Calu3 (cell line): Measurements from ENCODE around the gene PEX11G. TPM values are rescaled to one million over a fixed set of nuclear protein-coding genes. Genes with fewer than 3 reads are reported as not detected.
A peak's percentile ranks its signal among the peaks of the same experiment; 100 is the strongest.

Experiments used
- BruUV-seq: library from RNA; stranded (reverse); fragments of 400-500 nt; replicated peaks from 2 replicates; lab custom pipeline; 2021; lab: Mats Ljungman, UMichigan
- CTCF ChIA-PET: fragments of 300-600 bp; sonication (Branson Sonifier 250); formaldehyde crosslinking; loops from one replicate; lab custom pipeline; 2022; ENCODE audit warnings: antibody characterized with exemption; lab: Charles Lee
- DNase-seq: peaks from one replicate; pipeline ENCODE4 v3.0.0; 2022
- H3K27ac Mint-ChIP-seq: one replicate; pipeline ENCODE4 v1.8.0; 2022; ENCODE audit warnings: mixed read lengths; ENCODE audit not compliant: unreplicated experiment
- H3K27me3 Mint-ChIP-seq: one replicate; pipeline ENCODE4 v1.8.0; 2022; ENCODE audit warnings: mixed read lengths; ENCODE audit not compliant: unreplicated experiment
- H3K36me3 Mint-ChIP-seq: one replicate; pipeline ENCODE4 v1.8.0; 2022; ENCODE audit warnings: mild to moderate bottlenecking, moderate library complexity, mixed read lengths; ENCODE audit not compliant: insufficient read depth, unreplicated experiment
- H3K4me1 Mint-ChIP-seq: one replicate; pipeline ENCODE4 v1.8.0; 2022; ENCODE audit warnings: mild to moderate bottlenecking, low read depth, mixed read lengths; ENCODE audit not compliant: unreplicated experiment
- H3K4me3 Mint-ChIP-seq: one replicate; pipeline ENCODE4 v1.8.0; 2022; ENCODE audit warnings: mild to moderate bottlenecking, low read depth, moderate library complexity, mixed read lengths; ENCODE audit not compliant: unreplicated experiment
- H3K9me3 Mint-ChIP-seq: one replicate; pipeline ENCODE4 v1.8.0; 2022; ENCODE audit warnings: low read depth, mixed read lengths; ENCODE audit not compliant: unreplicated experiment
- intact Hi-C: fragments of 100-400 bp; cut with micrococcal nuclease; formaldehyde crosslinking; loops from one replicate; pipeline ENCODE4 v1.10.0; 2022; ENCODE audit not compliant: unreplicated experiment
- total RNA-seq: library from RNA; stranded (reverse); gene quantifications from 2 replicates; pipeline ENCODE4 v1.2.3, GENCODE V29; 2022
- TF ChIP-seq, protein P1 (sequence below): fragments of 200-600 bp; IDR thresholded peaks from one replicate; pipeline ENCODE4 v1.8.0; 2022; ENCODE audit warnings: antibody characterized with exemption; ENCODE audit not compliant: unreplicated experiment

The PEX11G gene
- total RNA-seq, 1 experiment from 2014 or later: 1.3 TPM

DNA sequence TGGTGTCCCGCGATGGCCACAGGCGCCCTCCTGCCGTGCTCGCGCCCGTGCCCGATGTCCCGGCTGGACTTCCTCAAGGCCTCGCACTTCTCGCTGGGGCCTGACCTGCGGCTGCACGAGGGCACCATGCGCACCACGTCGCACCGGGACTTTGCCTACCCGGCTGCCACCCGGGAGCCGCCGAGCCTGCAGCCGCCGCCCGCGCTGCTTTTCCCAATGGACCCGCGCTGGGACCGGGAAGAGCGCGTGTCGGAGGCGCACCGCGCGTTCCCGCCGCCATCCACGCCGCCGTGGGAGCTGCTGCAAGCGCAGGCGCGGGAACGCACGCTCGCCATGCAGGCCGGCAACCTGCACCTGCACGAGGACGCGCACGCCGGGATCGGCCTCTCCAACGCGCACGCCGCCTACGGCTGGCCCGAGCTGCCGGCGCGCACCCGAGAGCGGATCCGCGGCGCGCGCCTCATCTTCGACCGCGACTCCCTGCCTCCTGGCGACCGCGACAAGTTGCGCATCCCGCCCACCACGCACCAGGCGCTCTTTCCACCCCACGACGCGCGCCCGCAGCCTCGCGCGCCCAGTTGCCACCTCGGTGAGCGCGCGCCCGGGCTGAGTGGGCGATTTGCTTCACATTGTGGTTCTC, 12.1 kb upstream of the PEX11G start:
- peak; percentile 82 for DNase-seq
- Mint-ChIP-seq H3K9me3 (no peaks in the 10 kb centered on the region), H3K4me1 (no peaks in the 10 kb centered on the region), H3K27me3 (peaks cover 31% of the 10 kb centered on the region), H3K27ac (no peak overlapping the region), H3K4me3 (peak overlapping the region; percentile 61), H3K36me3 (peaks cover 5% of the 10 kb centered on the region)
- CTCF ChIA-PET: no interaction called here
- no TSS peak for BruUV-seq
- intact Hi-C loops: no loop called here
- TF ChIP-seq, protein P1, sequence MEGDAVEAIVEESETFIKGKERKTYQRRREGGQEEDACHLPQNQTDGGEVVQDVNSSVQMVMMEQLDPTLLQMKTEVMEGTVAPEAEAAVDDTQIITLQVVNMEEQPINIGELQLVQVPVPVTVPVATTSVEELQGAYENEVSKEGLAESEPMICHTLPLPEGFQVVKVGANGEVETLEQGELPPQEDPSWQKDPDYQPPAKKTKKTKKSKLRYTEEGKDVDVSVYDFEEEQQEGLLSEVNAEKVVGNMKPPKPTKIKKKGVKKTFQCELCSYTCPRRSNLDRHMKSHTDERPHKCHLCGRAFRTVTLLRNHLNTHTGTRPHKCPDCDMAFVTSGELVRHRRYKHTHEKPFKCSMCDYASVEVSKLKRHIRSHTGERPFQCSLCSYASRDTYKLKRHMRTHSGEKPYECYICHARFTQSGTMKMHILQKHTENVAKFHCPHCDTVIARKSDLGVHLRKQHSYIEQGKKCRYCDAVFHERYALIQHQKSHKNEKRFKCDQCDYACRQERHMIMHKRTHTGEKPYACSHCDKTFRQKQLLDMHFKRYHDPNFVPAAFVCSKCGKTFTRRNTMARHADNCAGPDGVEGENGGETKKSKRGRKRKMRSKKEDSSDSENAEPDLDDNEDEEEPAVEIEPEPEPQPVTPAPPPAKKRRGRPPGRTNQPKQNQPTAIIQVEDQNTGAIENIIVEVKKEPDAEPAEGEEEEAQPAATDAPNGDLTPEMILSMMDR: peak; percentile 18

DNA sequence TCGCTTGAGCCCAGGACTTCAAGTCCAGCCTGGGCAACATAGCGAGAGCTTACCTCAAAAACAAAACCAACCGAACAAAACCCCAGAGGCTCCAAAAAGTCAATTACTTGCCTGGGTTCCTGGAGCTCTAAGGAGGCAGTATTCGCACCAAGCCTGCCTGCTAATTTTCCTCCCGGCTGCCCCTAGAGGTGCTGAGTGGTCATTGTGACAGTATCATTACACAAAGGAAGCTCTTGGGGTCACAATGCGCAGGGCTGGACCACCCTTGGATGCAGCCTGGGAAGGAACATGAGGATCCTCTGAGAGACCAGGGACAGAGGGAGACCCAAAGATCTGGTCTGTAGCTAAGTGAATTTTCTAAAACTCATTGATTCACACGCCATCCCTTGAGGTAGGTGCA, 8.5 kb upstream of the PEX11G start:
- no TSS peak for BruUV-seq
- Mint-ChIP-seq H3K27me3 (peaks cover 44% of the 10 kb centered on the region), H3K36me3 (peaks cover 5% of the 10 kb centered on the region), H3K4me3 (no peak overlapping the region), H3K27ac (no peak overlapping the region), H3K4me1 (no peaks in the 10 kb centered on the region), H3K9me3 (no peaks in the 10 kb centered on the region)
- CTCF ChIA-PET: interaction anchor here (0.6 to 1.4 kb wide), 2 partner anchors 9 to 358 kb away, joined by 4 to 6 read pairs; no protein-coding TSS in a partner anchor
- TF ChIP-seq, protein P1: no peak
- intact Hi-C loops: no loop called here
- peak; percentile 16 for DNase-seq

DNA sequence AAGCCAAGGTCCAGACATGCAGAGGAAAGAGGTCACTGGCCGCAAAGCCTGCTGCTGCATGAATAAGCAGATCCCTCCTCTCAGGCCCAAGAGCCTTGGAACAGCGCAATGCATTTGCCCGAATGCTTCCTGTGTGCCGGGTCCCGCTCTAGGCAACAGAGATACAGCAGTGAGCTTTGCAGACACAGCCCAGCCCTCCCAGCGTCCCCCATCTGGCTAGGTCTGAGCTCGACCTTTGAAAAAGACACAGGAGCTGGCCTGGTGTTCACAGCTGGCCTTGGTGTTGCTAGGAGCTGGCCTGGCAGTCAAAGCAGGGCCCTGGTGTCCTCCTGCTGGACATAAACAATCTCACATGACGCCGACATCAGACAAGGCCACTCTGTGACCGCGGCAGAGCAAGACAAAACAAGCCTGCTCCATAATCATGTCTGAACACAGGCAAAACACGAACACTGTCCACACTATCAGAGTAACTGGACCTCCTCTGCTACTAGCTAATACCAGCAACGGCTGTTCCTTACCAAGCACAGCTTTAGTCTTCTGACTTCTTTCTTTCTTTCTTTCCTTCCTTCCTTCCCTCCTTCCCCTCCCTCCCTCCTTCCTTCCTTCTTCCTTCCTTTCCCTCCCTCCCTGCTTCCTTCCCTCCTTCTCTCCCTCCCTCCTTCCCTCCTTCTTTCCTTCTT, 5.7 kb upstream of the PEX11G start:
- Mint-ChIP-seq H3K36me3 (peaks cover 7% of the 10 kb centered on the region), H3K4me3 (no peak overlapping the region), H3K4me1 (peaks cover 5% of the 10 kb centered on the region), H3K27ac (no peak overlapping the region), H3K27me3 (peaks cover 42% of the 10 kb centered on the region), H3K9me3 (no peaks in the 10 kb centered on the region)
- no peak for DNase-seq
- TF ChIP-seq, protein P1: no peak
- CTCF ChIA-PET: no interaction called here
- BruUV-seq: no TSS peak
- intact Hi-C loops: no loop called here

DNA sequence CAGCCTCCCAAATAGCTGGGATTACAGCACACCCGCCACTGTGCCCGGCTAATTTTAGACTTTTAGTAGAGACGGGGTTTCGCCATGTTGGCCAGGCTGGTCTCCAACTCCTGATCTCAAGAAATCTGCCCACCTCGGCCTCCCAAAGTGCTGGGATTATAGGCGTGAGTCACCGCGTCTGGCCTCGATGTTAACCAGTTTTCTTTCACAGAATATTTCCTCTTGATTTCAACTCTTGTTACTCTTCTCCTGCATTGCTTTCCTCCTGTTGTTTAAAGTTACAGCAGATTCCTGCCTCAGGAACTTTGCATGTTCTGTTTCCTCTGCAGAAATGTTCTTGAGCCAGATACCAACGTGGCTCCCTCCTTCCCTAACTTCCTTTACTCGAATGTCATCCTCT, 3.7 kb upstream of the PEX11G start:
- intact Hi-C loops: no loop called here
- DNase-seq: no peak

More for the DNA sequence above, 3.7 kb upstream of the PEX11G start:
- H3K36me3 Mint-ChIP-seq: peaks cover 21% of the 10 kb centered on the region
- H3K27ac Mint-ChIP-seq: no peak overlapping the region
- CTCF ChIA-PET: no interaction called here
- peaks cover 26% of the 10 kb centered on the region for H3K27me3 Mint-ChIP-seq
- peaks cover 9% of the 10 kb centered on the region for H3K4me1 Mint-ChIP-seq
- no peak overlapping the region for H3K4me3 Mint-ChIP-seq
- BruUV-seq: no TSS peak
- TF ChIP-seq, protein P1: no peak
- no peaks in the 10 kb centered on the region for H3K9me3 Mint-ChIP-seq
